DMS153 treated with DMSO at 0.1 percent for 48 hours (cell line): ENCODE measurements around the gene STK17A.
"Not testable (repeated sequence)": the region's sequence is repeated elsewhere in the genome, so short reads cannot be mapped to it uniquely, and the experiment has no call there.

Experiments used
- DNase-seq: peaks from one replicate; lab custom pipeline; 2025; ENCODE audit not compliant: unreplicated experiment; lab: John Stamatoyannopoulos, UW

STK17A gene

GRCh38 chr7:43565786-43566185, 17.1 kb upstream of the STK17A start:
- DNase-seq, result peak; percentile 48

GRCh38 chr7:43568529-43568928, 14.4 kb upstream of the STK17A start:
- no peak for DNase-seq

GRCh38 chr7:43569424-43569823, 13.5 kb upstream of the STK17A start:
- no peak for DNase-seq

GRCh38 chr7:43570688-43571365, 12.1 kb upstream of the STK17A start:
- no peak for DNase-seq

GRCh38 chr7:43572516-43573049, 10.3 kb upstream of the STK17A start:
- DNase-seq, result no peak

GRCh38 chr7:43573832-43574231, 9.1 kb upstream of the STK17A start:
- DNase-seq, result not testable (repeated sequence)

GRCh38 chr7:43575506-43575905, 7.4 kb upstream of the STK17A start:
- DNase-seq, result no peak

- no peak for DNase-seq
Observed at GRCh38 chr7:43576241-43576640, 6.7 kb upstream of the STK17A start.

- DNase-seq, result peak; percentile 28
Observed at GRCh38 chr7:43577485-43577951, 5.4 kb upstream of the STK17A start.

- peak; percentile 70 for DNase-seq
Observed at GRCh38 chr7:43583424-43584194, 701 bp downstream of the STK17A start.

GRCh38 chr7:43584195-43584586, 1.3 kb downstream of the STK17A start:
- no peak for DNase-seq

GRCh38 chr7:43584733-43585132, 1.8 kb downstream of the STK17A start:
- not testable (repeated sequence) for DNase-seq

GRCh38 chr7:43585562-43585961, 2.7 kb downstream of the STK17A start:
- no peak for DNase-seq

- peak; percentile 43 for DNase-seq
Observed at GRCh38 chr7:43586251-43586900, 3.5 kb downstream of the STK17A start.

- DNase-seq, result no peak
Observed at GRCh38 chr7:43588477-43589132, 5.7 kb downstream of the STK17A start.

- DNase-seq, result peak; percentile 28
Observed at GRCh38 chr7:43589133-43589478, 6.2 kb downstream of the STK17A start.

GRCh38 chr7:43589728-43590127, 6.8 kb downstream of the STK17A start:
- DNase-seq, result no peak

GRCh38 chr7:43590862-43591557, 8.1 kb downstream of the STK17A start:
- DNase-seq, result no peak

- no peak for DNase-seq
Observed at GRCh38 chr7:43591558-43592180, 8.8 kb downstream of the STK17A start.

GRCh38 chr7:43592326-43592725, 9.4 kb downstream of the STK17A start:
- DNase-seq, result no peak
